ENCODE measurements around the gene STYX.

STYX gene

GRCh38 chr14:52778702-52779101, 48.7 kb downstream of the STYX start:
- H3K4me3 ChIP-seq (ENCODE audit: low read depth, low read length): no peak overlapping the region
- TF ChIP-seq, protein P1, sequence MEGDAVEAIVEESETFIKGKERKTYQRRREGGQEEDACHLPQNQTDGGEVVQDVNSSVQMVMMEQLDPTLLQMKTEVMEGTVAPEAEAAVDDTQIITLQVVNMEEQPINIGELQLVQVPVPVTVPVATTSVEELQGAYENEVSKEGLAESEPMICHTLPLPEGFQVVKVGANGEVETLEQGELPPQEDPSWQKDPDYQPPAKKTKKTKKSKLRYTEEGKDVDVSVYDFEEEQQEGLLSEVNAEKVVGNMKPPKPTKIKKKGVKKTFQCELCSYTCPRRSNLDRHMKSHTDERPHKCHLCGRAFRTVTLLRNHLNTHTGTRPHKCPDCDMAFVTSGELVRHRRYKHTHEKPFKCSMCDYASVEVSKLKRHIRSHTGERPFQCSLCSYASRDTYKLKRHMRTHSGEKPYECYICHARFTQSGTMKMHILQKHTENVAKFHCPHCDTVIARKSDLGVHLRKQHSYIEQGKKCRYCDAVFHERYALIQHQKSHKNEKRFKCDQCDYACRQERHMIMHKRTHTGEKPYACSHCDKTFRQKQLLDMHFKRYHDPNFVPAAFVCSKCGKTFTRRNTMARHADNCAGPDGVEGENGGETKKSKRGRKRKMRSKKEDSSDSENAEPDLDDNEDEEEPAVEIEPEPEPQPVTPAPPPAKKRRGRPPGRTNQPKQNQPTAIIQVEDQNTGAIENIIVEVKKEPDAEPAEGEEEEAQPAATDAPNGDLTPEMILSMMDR (IDR thresholded peaks at IDR 0.05; ENCODE audit: borderline replicate concordance, insufficient read depth, low read depth, low read length): no peak

GRCh38 chr14:52780893-52781292, 50.9 kb downstream of the STYX start:
- H3K4me3 ChIP-seq (ENCODE audit: low read depth, low read length): no peak overlapping the region
- TF ChIP-seq, protein P1 (IDR thresholded peaks at IDR 0.05; ENCODE audit: borderline replicate concordance, insufficient read depth, low read depth, low read length): no peak

DNA sequence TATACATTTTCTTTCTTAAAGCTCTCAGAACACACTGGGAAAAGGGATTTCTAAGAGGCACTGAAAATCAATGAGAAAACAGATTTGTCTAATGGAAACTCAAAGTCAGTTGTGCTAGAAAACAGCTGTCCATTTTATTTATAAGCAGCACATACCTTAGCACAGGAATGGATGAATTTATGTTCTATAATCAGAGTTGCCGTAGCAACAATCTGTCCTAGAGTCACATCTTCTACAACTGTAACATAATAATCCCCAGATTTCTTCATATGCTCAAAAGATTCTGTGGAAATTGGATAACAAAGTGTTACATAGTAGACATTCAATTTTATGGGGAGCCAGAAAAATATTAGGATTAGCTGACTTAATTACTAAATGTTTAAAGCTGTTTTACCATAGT, 51.7 kb downstream of the STYX start:
- H3K4me3 ChIP-seq (ENCODE audit: low read depth, low read length): no peak overlapping the region
- TF ChIP-seq, protein P1 (IDR thresholded peaks at IDR 0.05; ENCODE audit: borderline replicate concordance, insufficient read depth, low read depth, low read length): no peak

DNA sequence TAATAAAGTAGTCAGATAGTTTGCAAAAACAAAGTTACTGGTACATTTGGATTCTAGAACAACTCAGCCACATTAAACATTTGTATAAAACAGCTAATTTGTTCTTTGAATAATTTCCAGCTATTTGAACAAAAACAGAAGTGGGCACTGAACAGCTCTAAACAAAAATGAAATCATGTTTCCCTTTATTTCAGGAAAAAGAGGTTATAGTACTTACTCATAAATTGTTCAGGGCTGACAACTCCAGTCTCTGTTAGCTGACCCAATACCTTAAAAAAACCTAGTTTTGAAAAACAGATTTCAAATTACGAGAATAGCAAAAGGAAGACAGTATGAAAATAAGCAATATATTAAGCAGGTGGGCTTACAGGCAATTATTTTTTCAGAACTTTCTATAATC, 53.2 kb downstream of the STYX start:
- H3K4me3 ChIP-seq (ENCODE audit: low read depth, low read length): no peak overlapping the region
- TF ChIP-seq, protein P1 (IDR thresholded peaks at IDR 0.05; ENCODE audit: borderline replicate concordance, insufficient read depth, low read depth, low read length): no peak

DNA sequence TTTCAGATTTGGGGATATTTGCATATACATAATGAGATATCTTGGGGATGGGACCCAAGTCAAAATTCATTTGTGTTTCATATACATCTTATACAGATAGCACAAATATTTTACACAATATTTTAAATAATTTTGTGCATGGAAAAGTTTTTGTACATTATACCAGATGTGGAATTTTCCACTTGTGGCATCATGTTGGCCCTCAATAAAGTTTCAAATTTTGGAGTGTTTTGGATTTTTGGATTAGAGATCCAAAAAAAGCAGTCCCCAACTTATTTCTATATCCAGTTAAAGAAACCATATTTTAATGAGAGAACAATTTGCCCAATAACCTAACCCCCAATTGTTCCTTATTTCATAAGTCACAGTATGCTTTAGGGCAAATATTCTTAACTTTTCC, 56.9 kb downstream of the STYX start:
- TF ChIP-seq, protein P1 (IDR thresholded peaks at IDR 0.05; ENCODE audit: borderline replicate concordance, insufficient read depth, low read depth, low read length): no peak
- H3K4me3 ChIP-seq (ENCODE audit: low read depth, low read length): no peak overlapping the region

DNA sequence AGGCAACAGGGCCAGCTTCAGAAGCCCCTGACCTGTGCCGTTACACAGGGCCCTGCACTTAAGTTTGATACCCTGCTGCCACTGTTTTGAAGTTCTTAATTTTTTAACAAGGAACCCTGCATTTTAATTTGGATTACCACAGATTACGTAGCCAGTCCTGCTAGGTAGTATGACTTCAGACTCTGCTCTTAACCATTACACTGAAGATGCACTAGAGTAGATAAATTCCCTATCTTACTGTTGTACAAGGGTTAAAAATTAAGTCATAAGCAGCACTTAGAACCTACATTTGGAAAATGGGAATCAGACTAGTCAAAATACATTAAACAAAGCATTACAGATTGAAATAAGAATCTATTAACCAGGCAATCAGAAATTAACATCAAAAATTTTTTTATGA, 59.2 kb downstream of the STYX start:
- H3K4me3 ChIP-seq (ENCODE audit: low read depth, low read length): no peak overlapping the region
- TF ChIP-seq, protein P1 (IDR thresholded peaks at IDR 0.05; ENCODE audit: borderline replicate concordance, insufficient read depth, low read depth, low read length): no peak

- H3K4me3 ChIP-seq (ENCODE audit: low read depth, low read length): peak overlapping the region; percentile 83
- TF ChIP-seq, protein P1 (IDR thresholded peaks at IDR 0.05; ENCODE audit: borderline replicate concordance, insufficient read depth, low read depth, low read length): no peak
These were observed 60.2 kb downstream of the STYX start for GRCh38 chr14:52790011-52790755.
